Measurements from ENCODE around the gene SLC35E3. TPM values are rescaled to one million over a fixed set of nuclear protein-coding genes. Genes with fewer than 3 reads are reported as not detected.

Gene SLC35E3
- total and polyA plus RNA-seq, 2 donors from 2014 or later, result 7.7 to 8.7 TPM

GRCh38 chr12:68780731-68781130, 34.8 kb downstream of the SLC35E3 start:
- DNase-seq (no peak), FAIRE-seq (no peak)
- no peak overlapping the region for H3K27ac ChIP-seq (ENCODE audit: low read depth in 2 of 2, low read length in 2 of 2)
- H3K9ac ChIP-seq (ENCODE audit: low read length in 3 of 3), result no peak overlapping the region
- TF ChIP-seq CTCF (IDR thresholded peaks at IDR 0.05; ENCODE audit: borderline replicate concordance, extremely low read depth, insufficient read depth), result no peak
- H3K4me3 ChIP-seq (ENCODE audit: low read length in 3 of 3), result no peak overlapping the region
- no peaks in the 10 kb centered on the region for H3K9me3 ChIP-seq (ENCODE audit: control insufficient read depth in 2 of 3, insufficient read depth in 1 of 3, low read length in 3 of 3)
- H3K36me3 ChIP-seq (ENCODE audit: control insufficient read depth in 2 of 3, insufficient read depth in 3 of 3, low read length in 3 of 3), result no peaks in the 10 kb centered on the region
- no peaks in the 10 kb centered on the region for H3K27me3 ChIP-seq (ENCODE audit: control insufficient read depth, insufficient read depth, low read length)
- intact Hi-C loops (cut with DNase I), result no loop called here
- H3K4me1 ChIP-seq (ENCODE audit: control insufficient read depth in 2 of 3, insufficient read depth in 2 of 3, low read depth in 1 of 3, low read length in 3 of 3), result no peaks in the 10 kb centered on the region

GRCh38 chr12:68781728-68782127, 35.8 kb downstream of the SLC35E3 start:
- DNase-seq (no peak), FAIRE-seq (no peak)
- H3K9me3 ChIP-seq (ENCODE audit: control insufficient read depth in 2 of 3, insufficient read depth in 1 of 3, low read length in 3 of 3), result no peaks in the 10 kb centered on the region
- no peak overlapping the region for H3K4me3 ChIP-seq (ENCODE audit: low read length in 3 of 3)
- TF ChIP-seq CTCF (IDR thresholded peaks at IDR 0.05; ENCODE audit: borderline replicate concordance, extremely low read depth, insufficient read depth), result no peak
- H3K27ac ChIP-seq (ENCODE audit: low read depth in 2 of 2, low read length in 2 of 2), result no peak overlapping the region
- no peaks in the 10 kb centered on the region for H3K36me3 ChIP-seq (ENCODE audit: control insufficient read depth in 2 of 3, insufficient read depth in 3 of 3, low read length in 3 of 3)
- H3K27me3 ChIP-seq (ENCODE audit: control insufficient read depth, insufficient read depth, low read length), result no peaks in the 10 kb centered on the region
- H3K4me1 ChIP-seq (ENCODE audit: control insufficient read depth in 2 of 3, insufficient read depth in 2 of 3, low read depth in 1 of 3, low read length in 3 of 3), result no peaks in the 10 kb centered on the region
- intact Hi-C loops (cut with DNase I), result no loop called here
- no peak overlapping the region for H3K9ac ChIP-seq (ENCODE audit: low read length in 3 of 3)

GRCh38 chr12:68784015-68784414, 38.0 kb downstream of the SLC35E3 start:
- Histone ChIP-seq H3K36me3 (ENCODE audit: control insufficient read depth in 2 of 3, insufficient read depth in 3 of 3, low read length in 3 of 3) (no peaks in the 10 kb centered on the region), H3K9ac (ENCODE audit: low read length in 3 of 3) (no peak overlapping the region), H3K27me3 (ENCODE audit: control insufficient read depth, insufficient read depth, low read length) (no peaks in the 10 kb centered on the region), H3K4me3 (ENCODE audit: low read length in 3 of 3) (no peak overlapping the region), H3K4me1 (ENCODE audit: control insufficient read depth in 2 of 3, insufficient read depth in 2 of 3, low read depth in 1 of 3, low read length in 3 of 3) (no peaks in the 10 kb centered on the region), H3K27ac (ENCODE audit: low read depth in 2 of 2, low read length in 2 of 2) (no peak overlapping the region), H3K9me3 (ENCODE audit: control insufficient read depth in 2 of 3, insufficient read depth in 1 of 3, low read length in 3 of 3) (no peaks in the 10 kb centered on the region)
- DNase-seq, result no peak
- FAIRE-seq, result no peak
- intact Hi-C loops (cut with DNase I), result no loop called here
- TF ChIP-seq CTCF (IDR thresholded peaks at IDR 0.05; ENCODE audit: borderline replicate concordance, extremely low read depth, insufficient read depth), result no peak

DNA sequence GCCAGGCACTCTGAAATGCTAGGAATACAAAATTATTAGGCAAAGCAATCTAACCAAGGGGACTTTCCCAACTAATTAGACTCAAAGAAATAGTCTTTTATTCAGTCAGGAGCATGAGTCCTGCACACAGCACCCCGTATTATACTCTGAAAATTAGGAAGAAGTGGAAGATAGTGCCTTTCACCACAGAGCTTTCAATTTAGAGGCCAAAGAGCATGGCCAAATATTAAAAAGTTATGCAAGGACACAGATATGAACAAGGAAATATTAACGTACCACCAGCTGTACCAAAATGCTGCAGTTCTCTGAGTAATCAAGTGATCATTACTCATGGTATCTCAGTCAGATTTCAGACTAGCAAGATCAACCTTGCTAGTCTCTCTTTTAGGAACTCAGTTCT, 39.4 kb downstream of the SLC35E3 start:
- H3K27me3 ChIP-seq (ENCODE audit: control insufficient read depth, insufficient read depth, low read length), result no peaks in the 10 kb centered on the region
- H3K9me3 ChIP-seq (ENCODE audit: control insufficient read depth in 2 of 3, insufficient read depth in 1 of 3, low read length in 3 of 3), result no peaks in the 10 kb centered on the region
- H3K27ac ChIP-seq (ENCODE audit: low read depth in 2 of 2, low read length in 2 of 2), result no peak overlapping the region
- no peak for DNase-seq
- H3K4me3 ChIP-seq (ENCODE audit: low read length in 3 of 3), result no peak overlapping the region
- no peak for TF ChIP-seq CTCF (IDR thresholded peaks at IDR 0.05; ENCODE audit: borderline replicate concordance, extremely low read depth, insufficient read depth)
- intact Hi-C loops (cut with DNase I), result no loop called here
- no peak overlapping the region for H3K9ac ChIP-seq (ENCODE audit: low read length in 3 of 3)
- H3K4me1 ChIP-seq (ENCODE audit: control insufficient read depth in 2 of 3, insufficient read depth in 2 of 3, low read depth in 1 of 3, low read length in 3 of 3), result no peaks in the 10 kb centered on the region
- no peaks in the 10 kb centered on the region for H3K36me3 ChIP-seq (ENCODE audit: control insufficient read depth in 2 of 3, insufficient read depth in 3 of 3, low read length in 3 of 3)
- no peak for FAIRE-seq
